HK-2 (cell line): Measurements from ENCODE around the gene WNT5A.

Experiments used
- DNase-seq: peaks from one replicate; pipeline ENCODE4 v3.0.0-alpha.2; 2018; ENCODE audit not compliant: unreplicated experiment

The WNT5A gene

DNA sequence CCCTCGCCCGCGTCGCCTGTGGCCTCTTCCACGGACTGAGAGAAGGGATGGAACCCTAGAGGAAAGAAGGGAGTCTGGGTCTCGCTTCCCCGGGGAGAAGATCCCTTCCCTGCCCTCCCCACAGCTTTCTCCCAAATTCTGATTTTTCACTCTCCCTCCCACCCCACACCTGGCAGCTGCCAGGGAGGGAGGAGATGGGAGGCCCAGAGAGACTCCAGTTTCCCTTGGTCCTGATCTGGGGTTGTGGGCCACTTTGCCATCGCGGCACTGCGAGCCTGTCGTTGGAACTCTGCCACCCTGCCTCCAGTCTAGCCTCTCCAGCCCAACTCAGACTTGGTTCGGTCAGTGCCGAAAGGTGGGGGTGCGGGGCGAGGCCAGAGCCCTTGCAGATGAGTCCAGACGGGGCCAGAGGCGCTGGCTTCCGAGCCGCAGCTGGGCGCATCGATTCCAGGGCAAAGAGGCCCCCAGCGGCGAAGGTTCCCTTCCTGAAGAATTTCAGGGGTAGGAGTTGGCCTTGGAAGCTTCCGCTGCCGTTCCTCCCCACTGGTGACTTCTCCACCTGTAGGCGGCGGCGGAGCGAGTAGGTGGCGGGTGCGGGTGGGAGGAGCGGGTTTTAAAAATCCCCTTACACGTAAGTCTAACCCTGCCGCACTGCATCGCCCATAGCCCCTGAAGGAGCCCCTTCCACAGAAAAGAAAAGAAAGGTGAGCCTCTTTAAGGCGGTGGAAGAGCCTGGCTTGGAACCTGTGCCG lies 5.2 kb downstream of the WNT5A start:
- no peak for DNase-seq

DNA sequence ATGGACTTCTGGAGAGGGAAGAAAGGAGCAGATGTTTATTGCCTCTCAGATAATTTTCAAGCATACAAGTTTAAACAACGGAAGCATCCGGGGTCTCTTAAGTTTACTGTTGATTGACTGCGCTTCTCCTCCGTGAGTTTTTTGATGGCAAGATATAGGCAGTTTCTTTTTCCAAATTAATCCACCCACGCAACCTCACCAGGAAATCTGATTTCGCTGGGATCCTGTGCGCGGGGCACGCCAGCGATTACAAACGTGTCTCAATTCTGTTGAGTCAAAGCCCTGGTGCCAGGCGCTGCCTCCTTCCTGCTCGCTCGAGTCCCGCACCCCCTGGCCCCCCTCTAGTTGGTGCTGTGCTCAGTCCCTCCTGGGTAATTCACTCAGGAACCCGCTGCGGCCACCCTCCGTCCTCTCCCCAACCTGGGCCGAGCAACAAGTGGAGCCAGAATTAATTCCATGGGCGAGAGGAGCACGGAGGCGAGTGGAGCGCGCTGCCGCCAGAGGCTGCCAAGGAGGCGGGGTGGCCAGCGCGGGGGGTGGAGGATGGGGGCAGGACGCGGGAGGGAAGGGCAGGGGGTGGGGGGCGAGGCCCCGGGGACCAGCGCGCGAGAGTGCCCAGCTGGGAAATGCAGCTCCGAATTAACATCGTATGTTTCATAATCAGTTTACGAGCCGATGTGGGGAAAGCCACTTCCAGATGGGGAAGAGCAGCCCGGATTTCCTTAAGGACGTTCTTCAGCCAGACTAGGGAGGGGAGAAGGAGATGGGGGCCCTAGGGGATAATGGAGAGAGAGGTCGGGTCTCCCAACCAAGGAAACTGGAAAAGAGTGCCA lies 6.0 kb downstream of the WNT5A start:
- DNase-seq: no peak

DNA sequence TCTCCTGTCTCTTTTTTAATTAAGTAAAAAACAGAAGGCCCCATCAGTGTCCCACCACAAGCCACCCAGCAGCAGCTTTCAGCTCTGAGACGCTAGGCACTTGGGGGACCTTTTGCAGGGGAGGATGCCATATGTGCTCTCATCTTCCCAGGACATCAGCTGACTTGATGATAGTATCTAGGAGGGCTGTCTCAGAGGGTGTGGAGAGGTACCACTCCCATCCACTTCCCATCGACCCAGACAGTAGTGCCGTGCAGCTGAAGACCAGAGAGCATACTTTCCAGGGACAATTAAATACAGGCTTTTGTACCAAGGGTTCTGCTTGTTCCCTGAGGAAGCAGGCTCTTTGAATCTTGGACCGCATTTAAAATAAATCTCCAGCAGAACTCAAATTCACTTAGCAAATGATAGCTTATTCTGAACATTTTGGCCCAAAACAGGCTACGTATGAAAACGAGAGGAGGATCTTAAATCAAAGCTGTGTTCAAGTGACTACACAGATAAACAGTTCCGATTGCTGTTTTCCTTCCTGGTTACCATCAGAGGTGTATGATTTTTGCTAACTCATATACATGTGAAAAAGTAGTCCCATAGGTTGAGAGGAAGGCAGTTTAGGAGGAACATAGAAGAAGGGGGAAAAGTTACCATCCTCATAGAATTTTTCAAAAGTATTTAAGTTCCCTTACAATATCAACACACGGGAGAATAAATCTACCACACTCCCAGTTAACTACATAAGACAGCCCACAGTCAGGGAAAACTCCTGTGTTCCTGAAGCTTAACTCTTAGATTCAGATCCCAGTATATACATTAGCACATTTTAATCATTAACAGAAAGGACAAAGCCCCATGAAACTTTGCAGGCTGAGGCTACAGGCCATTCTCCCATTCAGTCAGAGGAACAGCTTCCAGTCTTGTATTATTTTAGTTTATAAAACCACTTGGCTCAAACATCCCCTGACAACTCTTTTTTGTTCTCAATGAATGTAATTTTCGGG lies 9.5 kb downstream of the WNT5A start:
- DNase-seq: no peak

DNA sequence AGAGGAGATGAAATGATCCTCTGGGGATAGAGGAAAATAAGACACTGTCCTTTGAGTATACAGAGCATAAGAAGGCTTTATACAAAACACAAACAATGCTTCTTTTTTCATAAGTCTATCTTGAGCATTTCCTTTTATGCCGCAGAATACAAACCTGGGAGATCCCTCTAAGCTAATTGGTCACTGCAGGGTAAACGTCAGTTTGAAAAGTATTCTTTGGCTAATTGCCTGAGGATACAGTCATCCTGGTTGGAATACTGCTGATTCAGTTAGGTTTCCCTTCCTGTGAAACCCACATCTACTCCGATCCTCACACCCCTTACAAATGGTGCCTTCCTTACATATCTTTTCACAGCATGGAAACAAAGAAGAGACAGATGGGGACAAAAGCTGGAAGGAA lies 10.6 kb downstream of the WNT5A start:
- DNase-seq: no peak

DNA sequence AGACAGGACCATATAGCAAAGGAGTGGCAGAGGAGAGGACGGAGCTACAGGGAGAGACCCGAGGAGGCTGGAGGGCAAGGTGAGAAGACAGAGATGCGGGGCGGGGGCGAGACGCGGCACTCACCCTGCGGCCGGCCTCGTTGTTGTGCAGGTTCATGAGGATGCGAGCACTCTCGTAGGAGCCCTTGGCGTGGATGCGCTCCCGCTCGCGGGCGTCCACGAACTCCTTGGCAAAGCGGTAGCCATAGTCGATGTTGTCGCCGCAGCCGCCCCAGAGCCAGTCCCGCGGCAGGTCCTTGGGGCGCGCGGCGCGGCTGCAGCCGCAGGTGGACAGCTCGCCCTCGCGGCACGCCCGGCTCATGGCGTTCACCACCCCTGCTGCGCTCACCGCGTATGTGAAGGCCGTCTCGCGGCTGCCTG lies 12.9 kb downstream of the WNT5A start:
- no peak for DNase-seq

DNA sequence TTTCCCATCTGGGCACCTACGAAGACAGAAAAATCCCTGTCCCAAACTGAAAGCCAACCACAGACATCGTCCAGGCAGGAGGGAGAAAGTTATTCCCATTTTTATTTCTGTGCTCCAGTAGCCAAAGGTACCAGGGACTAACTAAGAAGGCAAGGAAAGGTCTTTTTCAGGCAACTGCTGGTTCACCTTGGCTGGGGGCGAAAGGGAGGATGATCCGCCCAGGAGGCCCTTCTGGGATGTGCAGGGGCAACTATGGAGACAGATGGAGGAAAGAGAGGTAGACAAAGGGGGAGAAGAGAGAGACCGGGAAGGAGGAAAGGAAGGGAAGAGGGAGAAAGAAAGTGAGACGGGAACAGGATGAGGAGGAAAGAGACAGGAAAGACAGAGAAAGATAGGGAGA lies 13.3 kb downstream of the WNT5A start:
- no peak for DNase-seq

DNA sequence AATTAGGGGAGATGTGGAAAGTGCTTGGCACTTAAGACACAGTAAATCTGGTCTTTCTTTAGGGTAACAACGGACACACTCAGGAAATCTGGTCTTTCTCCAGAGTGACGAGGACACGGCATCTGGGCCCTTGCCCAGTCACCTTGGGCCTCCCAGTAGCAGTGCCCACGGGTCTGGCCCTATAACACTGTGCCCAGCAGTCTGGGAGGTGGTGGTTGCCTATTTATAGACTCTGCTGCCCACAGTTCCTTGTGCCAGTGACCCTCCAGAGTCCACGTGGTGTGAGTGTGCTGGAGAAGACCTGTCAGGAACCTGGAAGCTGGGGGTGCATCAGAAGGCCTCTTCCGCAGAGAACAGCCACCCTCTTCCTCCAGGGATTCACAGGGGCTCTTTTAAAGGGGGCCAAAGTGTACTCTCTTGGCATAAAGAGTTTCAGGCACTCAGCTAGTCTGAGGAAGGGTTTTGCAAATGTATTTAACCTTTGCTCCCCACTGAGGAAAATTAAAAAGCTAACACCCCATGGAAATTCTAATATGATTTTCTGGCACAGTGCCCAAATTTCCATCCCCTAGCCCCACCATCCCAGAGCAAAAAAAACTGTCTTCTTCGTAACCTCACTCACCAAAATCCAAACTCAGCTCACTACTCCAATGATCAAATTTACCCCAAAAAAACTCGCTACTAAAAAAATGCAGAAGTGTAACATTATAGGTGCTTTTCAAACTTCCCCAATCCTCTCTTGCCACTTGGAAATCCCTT lies 15.4 kb downstream of the WNT5A start:
- DNase-seq: no peak

DNA sequence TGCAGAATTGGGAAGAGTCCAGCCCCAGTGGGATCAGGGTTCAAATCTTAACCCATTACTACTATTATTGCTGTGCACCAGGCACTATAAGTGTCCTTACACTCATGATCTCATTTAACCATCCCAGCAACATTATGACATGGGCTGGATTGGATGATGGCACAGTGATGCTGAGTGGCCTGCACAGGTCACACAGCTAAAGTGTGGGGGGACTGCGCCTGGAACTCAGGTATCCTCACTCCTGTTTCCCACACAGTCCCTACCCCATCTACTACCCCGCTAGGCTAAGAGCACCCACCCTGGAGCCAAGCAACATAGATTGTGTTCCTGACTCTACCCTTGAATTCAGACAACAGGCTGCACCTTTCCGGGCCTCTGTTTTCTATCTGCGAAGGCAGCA lies 16.0 kb downstream of the WNT5A start:
- no peak for DNase-seq

DNA sequence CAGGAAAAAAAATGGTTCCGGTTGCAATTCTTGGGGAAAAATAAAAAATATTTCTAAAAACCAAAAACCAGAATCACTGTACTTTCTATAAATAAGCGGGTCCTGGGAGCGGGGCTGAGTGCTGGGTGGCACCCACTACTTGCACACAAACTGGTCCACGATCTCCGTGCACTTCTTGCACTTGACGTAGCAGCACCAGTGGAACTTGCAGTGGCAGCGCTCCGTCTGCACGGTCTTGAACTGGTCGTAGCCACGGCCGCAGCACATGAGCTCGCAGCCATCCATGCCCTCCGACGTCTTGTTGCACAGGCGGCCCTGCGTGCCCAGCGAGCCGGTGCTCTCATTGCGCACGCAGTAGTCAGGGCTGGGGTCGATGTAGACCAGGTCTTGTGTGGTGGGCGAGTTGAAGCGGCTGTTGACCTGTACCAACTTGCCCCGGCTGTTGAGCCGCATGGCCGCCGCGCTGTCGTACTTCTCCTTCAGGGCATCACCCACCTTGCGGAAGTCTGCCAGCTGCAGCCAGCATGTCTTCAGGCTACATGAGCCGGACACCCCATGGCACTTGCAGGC lies 17.1 kb downstream of the WNT5A start:
- no peak for DNase-seq

DNA sequence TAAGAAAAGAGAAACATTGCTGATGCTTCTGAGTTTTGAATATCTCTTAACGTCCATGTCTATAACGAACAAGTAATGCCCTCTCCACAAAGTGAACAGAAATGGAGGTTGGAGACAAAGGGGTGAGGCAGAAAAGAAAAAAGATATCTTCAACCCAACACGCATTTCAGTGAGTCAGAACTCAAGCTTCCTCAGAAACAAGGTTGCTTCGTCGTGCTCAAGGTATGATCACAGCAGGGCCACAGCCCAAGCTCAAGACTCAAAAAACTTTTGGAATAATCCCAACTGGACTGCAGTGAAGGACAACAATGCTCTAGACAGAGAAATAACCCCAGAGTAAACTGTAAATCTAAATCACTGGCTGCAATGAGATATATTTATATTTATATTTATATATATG lies 18.9 kb downstream of the WNT5A start:
- DNase-seq: no peak

DNA sequence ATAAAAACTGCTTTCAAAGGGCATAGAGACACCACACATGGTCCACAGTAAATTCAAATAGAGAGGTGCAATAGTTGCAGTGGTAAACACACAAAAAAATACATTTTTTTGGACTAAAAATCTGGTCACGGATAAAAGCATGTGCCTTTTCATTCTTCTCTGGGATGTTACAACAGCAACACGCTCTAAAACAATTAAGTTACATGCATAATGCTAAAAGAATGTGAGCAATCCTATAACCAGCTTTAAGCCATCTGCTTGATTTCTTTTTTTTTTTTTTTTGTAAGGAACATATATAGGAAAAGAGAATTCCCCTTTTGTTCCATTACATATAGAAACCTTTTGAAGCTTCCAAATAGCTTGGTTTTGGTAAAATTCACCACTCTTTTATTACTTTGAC lies 20.0 kb downstream of the WNT5A start:
- no peak for DNase-seq

DNA sequence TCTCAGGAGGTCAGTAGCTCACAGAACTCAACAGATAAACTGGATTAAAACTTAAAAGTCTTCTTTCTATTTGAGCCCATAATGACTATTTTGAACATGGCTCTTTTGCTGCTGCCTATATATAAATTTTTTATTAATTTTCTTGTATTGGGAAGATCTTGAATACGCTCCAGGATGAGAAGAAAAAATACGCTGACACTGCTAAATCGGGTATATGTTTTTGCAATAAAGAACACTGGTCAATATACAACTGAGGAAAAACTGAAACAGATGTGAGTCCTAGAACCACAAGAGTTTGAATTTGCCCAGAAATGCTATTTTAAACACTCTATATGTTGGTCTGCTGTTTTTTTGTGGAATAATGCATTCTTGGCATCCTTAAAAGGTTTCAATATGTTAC lies 20.6 kb downstream of the WNT5A start:
- DNase-seq: no peak

DNA sequence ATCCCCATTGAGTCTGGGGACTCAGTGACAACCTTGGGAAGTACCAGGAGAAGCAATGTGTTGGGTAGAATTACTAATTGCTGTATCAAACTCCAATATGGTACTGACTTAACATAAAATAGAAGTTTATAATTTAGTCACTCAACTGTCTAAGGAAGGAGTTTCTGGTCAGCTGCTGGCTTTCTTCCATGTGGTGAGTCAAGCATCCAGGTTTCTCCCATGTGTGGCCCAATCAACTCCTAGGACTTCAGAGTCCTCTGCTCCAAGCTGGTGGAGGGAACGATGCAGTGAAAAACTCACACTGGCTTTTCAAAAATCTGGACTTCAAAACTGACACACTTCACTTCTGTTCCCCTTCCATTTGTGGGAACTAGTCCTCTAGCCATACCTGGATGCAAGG lies 25.2 kb downstream of the WNT5A start:
- DNase-seq: no peak

DNA sequence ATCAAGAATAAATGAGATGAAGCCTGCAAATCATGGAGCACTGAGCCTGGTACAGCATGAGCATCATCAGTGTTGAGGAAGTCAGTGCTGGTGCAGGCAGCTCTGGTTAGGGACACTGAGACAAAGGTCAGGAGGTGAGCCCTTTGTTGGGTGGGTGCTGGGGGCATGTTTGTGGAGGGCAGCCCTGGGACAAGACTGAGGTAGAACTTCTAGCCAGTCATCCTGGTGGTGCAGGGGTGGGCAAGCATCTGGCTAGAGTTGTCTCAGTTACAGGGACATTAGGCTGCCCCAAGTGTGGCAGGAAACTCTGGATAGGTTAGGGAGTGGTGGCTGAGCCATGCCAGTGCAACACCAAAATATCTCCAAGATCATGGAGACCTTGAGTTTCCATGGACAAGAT lies 27.3 kb downstream of the WNT5A start:
- DNase-seq: no peak

DNA sequence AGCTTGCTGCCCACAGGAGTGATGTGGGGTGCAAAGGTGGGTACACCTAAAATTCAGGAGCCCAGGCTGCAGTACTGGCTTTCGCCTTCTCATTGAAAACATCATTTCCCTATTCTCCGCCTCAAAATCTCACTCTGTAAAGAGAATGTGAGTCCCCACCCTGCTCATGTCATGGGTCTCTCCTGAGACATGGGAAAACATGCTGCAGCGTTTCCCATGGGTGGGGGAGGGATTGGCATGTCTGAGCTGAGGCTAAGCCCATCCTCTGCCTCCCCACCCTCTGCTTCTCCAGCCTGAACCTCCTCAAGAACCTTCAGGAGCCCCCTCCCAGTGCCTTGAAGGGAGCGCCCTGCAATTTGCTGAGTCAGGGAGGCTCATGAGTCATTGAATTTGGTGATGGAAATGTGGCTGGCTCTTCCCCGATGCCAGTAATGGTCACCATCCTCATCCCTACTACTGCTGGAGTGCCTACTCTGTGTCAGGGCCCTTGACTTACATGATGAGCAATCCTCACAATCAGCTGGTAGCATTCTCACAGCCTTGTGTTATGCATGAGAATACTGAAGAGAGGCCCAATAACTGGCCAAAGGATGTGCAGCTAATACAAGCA lies 28.8 kb downstream of the WNT5A start:
- no peak for DNase-seq

DNA sequence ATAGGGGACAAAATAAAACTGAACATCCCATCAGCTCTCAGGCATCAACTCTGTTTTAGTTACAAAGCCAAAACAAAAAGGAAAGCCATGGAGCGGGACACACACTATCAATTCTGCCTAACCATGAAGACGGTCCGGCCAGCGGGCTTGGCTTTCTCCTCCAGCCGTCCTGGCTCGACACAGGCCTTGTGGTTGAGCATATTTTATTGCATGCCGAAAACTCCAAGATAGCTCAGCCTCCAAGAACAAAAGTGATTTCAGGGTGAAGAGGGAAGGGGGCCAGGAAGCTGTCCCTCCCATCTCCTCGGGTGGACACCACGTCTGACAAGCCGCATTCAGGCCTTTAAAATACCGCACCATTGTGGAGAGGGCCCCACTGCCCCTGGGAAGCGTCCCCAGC lies 31.2 kb downstream of the WNT5A start:
- no peak for DNase-seq

DNA sequence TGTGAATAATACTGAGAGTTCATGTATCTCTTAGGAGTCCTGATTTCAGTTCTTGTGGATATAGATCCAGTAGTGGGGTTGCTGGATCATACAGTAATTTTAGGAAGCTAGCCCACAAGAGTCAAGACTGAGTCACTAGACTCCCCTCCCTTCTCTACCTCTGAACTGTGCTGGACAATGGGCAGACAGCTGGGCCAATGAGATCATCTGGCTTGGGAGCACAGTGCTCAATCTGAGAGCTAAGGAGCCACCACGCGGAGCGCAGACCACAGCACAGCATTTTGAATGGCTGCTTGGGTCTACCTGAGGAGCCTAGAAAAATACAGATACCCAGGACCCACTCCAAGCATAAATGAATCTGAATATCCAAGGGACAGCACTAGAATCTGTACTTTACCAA lies 32.5 kb downstream of the WNT5A start:
- DNase-seq: no peak

DNA sequence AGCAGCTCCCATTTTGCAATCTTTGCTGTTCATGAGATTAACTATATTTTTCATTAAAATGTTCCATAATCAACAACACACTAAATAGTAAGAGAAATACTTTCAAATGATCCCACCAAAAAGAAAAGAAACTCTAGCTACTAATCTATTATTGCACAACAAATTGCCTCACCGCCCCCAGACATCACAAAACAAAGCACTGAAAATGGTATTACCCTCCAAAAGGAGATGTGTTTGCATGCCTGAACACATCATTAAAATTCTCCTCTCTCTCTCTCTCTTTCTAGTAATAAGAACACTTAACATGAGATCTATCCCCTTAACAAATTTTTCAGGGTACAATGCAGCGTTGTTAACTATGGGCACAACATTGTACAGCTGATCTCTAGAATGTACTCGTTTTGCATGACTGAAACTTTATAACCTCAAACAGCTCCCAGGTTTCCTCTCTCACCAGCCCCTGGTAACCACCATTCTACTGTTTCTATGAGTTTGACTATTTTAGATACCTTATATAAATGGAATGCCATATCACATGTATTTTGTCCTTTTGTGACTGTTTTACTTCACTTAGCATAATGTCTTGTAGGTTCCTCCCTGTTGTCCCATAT lies 33.1 kb downstream of the WNT5A start:
- DNase-seq: no peak

DNA sequence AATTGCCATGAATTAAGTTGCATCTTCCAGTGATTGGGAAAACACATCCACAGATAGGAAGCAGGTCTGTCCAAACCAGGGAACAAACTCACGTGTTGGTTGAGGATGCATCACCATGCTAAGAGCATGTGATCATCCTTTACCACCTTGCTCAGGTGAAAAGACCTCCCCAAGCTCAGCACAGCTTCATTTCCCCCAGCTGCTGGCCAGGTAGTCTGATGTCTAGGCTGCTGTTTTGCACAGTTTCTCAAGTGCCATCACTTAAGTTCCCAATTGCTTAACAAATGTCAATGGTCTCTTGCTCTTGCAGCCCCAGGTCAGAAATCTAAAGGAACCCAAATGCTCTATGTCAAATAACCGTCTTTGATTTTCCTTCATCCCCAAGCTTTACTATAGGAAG lies 34.2 kb downstream of the WNT5A start:
- no peak for DNase-seq

DNA sequence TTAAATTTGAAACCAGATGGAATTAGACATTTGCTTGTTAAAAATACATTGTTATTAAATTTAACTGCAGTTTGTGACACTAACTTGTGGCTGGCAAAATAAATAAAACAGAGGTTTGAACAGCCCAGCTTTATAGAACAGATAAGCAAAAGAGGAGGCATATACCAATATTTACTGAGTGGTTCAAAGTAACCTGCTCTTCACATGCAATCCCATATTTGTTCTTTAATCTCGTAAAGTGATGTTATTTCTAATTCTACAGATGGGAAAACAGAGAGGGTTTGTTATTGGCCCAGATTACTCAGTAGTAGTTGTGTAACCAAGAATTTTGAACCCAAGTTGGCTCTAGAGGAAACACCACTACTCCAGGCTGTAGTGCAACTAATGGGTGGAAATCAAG lies 37.6 kb downstream of the WNT5A start:
- no peak for DNase-seq
